ENCODE results near the gene FIBP. TPM values are rescaled to one million over a fixed set of nuclear protein-coding genes. Genes with fewer than 3 reads are reported as not detected.
"Not testable (repeated sequence)": the region's sequence is repeated elsewhere in the genome, so short reads cannot be mapped to it uniquely, and the experiment has no call there.

The FIBP gene
- total RNA-seq, 2 donors from 2014 or later = 41.9 to 53.5 TPM

DNA sequence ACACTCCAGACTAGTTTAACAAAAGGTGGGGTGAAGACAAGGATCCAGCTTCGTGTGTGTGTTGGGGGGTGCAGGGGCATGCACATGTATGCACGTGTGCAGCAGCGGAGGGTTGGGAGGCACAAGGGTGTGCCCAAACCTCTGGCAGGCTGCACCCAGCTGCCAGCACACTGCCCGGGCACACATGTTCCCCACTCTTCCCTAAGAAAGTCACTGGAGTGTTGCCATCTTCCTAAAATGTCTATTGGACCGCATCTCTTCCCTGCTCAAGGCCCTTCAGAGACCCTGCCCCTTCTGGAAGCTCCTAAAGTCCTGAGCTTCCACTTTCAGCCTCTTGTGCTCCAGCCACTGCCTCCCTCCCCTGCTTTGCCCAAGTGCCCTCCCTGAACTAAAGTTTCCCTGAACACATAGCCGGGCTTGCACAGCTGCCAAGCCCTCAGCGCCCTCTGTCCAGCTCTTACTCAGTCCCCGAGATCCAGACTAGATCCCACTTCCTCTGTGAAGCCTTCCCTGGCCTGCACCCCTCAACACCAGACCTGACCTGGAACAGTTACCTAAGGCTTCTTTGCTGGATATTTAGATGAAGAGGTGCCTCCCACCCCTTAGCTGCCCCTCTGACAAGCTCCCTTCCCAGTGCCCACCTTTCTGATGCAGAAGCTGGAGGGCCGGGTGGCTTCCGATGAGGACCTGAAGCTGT lies 36.3 kb downstream of the FIBP start:
- DNase-seq = no peak
- Histone ChIP-seq H3K9me3 (no peaks in the 10 kb centered on the region), H3K27ac (peak overlapping the region; percentile 100), H3K27me3 (no peaks in the 10 kb centered on the region), H3K36me3 (peaks cover 16% of the 10 kb centered on the region), H3K4me3 (no peak overlapping the region), H3K4me1 (peaks cover 31% of the 10 kb centered on the region), H3K9ac (ENCODE audit: low read depth in 2 of 2, low read length in 2 of 2) (peak overlapping the region in 1 of 2 donors; percentile 82)
- intact Hi-C loops (cut with DNase I) = no loop called here
- TF ChIP-seq, protein P1, sequence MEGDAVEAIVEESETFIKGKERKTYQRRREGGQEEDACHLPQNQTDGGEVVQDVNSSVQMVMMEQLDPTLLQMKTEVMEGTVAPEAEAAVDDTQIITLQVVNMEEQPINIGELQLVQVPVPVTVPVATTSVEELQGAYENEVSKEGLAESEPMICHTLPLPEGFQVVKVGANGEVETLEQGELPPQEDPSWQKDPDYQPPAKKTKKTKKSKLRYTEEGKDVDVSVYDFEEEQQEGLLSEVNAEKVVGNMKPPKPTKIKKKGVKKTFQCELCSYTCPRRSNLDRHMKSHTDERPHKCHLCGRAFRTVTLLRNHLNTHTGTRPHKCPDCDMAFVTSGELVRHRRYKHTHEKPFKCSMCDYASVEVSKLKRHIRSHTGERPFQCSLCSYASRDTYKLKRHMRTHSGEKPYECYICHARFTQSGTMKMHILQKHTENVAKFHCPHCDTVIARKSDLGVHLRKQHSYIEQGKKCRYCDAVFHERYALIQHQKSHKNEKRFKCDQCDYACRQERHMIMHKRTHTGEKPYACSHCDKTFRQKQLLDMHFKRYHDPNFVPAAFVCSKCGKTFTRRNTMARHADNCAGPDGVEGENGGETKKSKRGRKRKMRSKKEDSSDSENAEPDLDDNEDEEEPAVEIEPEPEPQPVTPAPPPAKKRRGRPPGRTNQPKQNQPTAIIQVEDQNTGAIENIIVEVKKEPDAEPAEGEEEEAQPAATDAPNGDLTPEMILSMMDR (IDR thresholded peaks at IDR 0.05) = no peak

DNA sequence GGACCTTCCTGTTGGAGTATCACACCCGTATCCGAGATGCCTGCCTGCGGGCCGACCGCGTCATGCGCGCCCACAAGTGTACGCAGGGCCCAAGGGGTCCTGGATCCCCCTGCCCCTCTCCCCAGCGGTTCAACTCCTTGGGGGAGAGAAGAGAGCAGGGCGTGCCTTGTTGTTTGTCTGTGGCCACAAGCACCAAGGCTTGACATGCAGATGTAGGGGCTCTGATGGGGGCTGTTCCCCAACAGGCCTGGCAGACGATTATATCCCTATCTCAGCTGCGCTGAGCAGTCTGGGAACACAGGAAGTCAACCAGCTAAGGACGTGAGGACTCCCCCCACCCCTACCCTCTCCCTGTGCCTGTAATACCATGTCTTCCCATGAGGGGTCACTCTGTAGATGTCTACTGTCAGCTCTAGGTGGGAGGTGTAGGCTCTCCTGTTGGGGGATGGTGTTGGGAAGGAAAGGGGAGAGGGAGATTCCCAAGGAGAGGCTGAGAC lies 37.1 kb downstream of the FIBP start:
- DNase-seq = peak; percentile 55
- Histone ChIP-seq H3K27ac (no peak overlapping the region), H3K4me1 (peaks cover 29% of the 10 kb centered on the region), H3K36me3 (peaks cover 16% of the 10 kb centered on the region), H3K9me3 (no peaks in the 10 kb centered on the region), H3K9ac (ENCODE audit: low read depth in 2 of 2, low read length in 2 of 2) (no peak overlapping the region), H3K27me3 (no peaks in the 10 kb centered on the region), H3K4me3 (no peak overlapping the region)
- TF ChIP-seq, protein P1 (IDR thresholded peaks at IDR 0.05) = peak; percentile 34
- intact Hi-C loops (cut with DNase I) = no loop called here

DNA sequence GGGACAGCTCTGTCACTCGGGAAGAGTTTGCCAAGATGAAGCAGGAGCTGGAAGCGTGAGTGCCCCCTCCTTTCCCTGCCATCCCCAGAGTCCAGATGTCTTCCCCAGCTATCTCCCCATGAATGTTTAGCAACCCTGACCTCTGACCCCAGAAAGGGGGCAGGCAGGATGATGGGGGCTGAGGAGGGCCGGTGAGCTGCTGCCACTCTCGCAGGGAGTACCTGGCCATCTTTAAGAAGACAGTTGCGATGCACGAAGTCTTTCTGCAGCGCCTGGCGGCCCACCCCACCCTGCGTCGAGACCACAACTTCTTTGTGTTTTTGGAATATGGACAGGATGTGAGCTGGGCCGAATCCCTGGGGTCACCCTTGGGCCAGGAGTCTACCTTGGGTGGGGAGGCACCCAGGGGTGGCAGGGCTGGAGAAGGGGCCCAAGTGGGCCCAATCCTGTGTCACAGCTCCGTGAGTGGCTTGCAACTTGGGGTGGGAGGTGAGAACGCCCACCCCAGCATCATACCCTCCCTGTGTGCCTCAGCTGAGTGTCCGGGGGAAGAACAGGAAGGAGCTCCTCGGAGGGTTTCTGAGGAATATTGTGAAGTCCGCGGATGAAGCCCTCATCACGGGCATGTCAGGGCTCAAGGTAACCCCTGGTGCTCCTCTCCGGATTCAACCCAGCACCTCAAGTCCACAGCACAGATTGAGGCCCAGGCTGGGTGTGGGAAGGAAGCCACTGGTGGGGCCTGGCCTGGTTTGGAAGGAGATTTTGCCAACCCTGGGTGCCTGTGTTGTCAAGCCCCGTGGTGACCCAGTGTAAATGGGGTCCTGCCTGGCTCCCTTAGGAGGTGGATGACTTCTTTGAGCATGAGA lies 37.8 kb downstream of the FIBP start:
- intact Hi-C loops (cut with DNase I) = no loop called here
- no peak overlapping the region for H3K27ac ChIP-seq
- peaks cover 12% of the 10 kb centered on the region for H3K36me3 ChIP-seq
- DNase-seq = peak; percentile 22
- H3K27me3 ChIP-seq = no peaks in the 10 kb centered on the region
- H3K4me1 ChIP-seq = peaks cover 22% of the 10 kb centered on the region
- H3K4me3 ChIP-seq = no peak overlapping the region
- no peak overlapping the region for H3K9ac ChIP-seq (ENCODE audit: low read depth in 2 of 2, low read length in 2 of 2)
- TF ChIP-seq, protein P1 (IDR thresholded peaks at IDR 0.05) = no peak
- no peaks in the 10 kb centered on the region for H3K9me3 ChIP-seq

DNA sequence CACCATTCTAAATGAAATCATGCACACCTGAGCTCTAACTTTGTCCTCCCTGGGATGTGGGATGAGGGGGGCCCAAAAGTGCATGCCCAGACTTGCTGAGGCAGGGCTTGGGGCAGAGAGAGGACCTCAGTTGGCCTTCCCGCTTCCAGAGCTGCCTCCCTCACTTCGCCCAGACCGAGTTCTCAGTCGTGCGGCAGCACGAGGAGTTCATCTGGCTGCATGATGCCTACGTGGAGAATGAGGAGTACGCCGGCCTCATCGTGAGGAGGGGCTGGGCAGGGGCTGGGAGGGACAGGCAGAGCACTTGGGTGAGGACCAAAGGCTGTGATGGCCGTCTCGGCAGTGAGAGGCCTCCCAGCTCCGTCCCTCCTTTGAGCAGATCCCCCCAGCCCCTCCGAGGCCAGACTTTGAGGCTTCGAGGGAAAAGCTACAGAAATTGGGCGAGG lies 38.5 kb downstream of the FIBP start:
- intact Hi-C loops (cut with DNase I) = no loop called here
- Histone ChIP-seq H3K9ac (ENCODE audit: low read depth in 2 of 2, low read length in 2 of 2) (no peak overlapping the region), H3K4me3 (no peak overlapping the region), H3K27ac (no peak overlapping the region), H3K9me3 (no peaks in the 10 kb centered on the region), H3K4me1 (peaks cover 16% of the 10 kb centered on the region), H3K36me3 (peaks cover 5% of the 10 kb centered on the region), H3K27me3 (no peaks in the 10 kb centered on the region)
- peak; percentile 20 for DNase-seq
- TF ChIP-seq, protein P1 (IDR thresholded peaks at IDR 0.05) = no peak

DNA sequence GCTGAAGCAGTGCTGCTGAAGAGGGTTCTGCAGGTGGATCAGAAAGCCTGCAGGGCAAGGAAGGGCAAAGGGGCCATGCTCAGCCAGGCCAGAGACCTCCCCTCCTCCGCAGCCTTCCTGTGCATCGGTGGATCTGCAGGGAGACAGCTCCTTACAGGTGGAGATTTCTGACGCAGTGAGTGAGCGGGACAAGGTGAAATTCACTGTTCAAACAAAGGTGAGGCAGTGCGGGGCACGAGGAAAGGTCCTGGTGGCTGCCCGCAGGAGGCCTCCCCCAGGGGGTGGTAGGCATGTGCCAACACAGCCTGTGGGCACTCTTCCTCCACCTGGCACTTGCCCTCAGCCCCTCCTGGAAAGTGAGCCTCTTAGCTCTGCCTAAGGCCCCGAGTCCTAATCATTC lies 38.9 kb downstream of the FIBP start:
- no peak overlapping the region for H3K9ac ChIP-seq (ENCODE audit: low read depth in 2 of 2, low read length in 2 of 2)
- H3K36me3 ChIP-seq = peaks cover 5% of the 10 kb centered on the region
- peaks cover 12% of the 10 kb centered on the region for H3K4me1 ChIP-seq
- no peaks in the 10 kb centered on the region for H3K27me3 ChIP-seq
- intact Hi-C loops (cut with DNase I) = no loop called here
- H3K27ac ChIP-seq = no peak overlapping the region
- H3K4me3 ChIP-seq = no peak overlapping the region
- H3K9me3 ChIP-seq = no peaks in the 10 kb centered on the region
- TF ChIP-seq, protein P1 (IDR thresholded peaks at IDR 0.05) = no peak
- DNase-seq = no peak

DNA sequence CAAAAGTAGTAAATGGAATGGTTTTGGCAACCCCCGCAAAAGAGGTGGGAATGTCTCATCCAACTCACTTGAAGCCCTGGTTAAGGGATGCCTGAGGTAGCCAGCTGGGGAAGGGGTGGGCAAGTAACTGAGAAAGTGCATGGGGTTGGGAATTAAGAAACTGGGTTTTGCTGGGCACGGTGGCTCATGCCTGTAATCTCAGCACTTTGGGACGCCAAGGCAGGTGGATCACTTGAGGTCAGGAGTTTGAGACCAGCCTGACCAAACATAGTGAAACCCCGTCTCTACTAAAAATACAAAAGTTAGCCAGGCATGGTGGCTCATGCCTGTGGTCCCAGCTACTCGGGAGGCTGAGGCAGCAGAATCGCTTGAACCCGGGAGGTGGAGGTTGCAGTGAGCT lies 39.6 kb downstream of the FIBP start:
- DNase-seq; H3K27me3 ChIP-seq; H3K4me3 ChIP-seq; H3K36me3 ChIP-seq; H3K9ac ChIP-seq (ENCODE audit: low read depth in 2 of 2, low read length in 2 of 2); H3K9me3 ChIP-seq; intact Hi-C loops (cut with DNase I); H3K27ac ChIP-seq: not testable (repeated sequence)
- peaks cover 12% of the 10 kb centered on the region for H3K4me1 ChIP-seq
